ENCODE measurements around the gene ARMC8. TPM values are rescaled to one million over a fixed set of nuclear protein-coding genes. Genes with fewer than 3 reads are reported as not detected.

ARMC8 gene
- total RNA-seq, 6 experiments from 2014 or later: 15.5 to 24.6 (median 18.6) TPM

GRCh38 chr3:138323971-138324370 is 136.9 kb downstream of the ARMC8 start:
- intact Hi-C loops (cut with DNase I): no loop called here
- no peak for TF ChIP-seq CTCF (IDR thresholded peaks at IDR 0.05)
- H3K9me3 ChIP-seq: no peaks in the 10 kb centered on the region
- peaks cover 0 to 3% (median 0%) of the 10 kb centered on the region in 4 donors for H3K4me1 ChIP-seq
- no peak overlapping the region for H3K27ac ChIP-seq
- DNase-seq (no peak), ATAC-seq (no peak)
- WGBS (ENCODE audit: insufficient coverage, low coverage, low lambda C conversion rate, missing lambda C conversion rate): 68% methylated on average over 3 of the region's 4 CpGs
- no peak overlapping the region for H3K4me3 ChIP-seq
- H3K27me3 ChIP-seq: no peaks in the 10 kb centered on the region
- H3K36me3 ChIP-seq: no peaks in the 10 kb centered on the region

- H3K27me3 ChIP-seq: no peaks in the 10 kb centered on the region
- ATAC-seq: no peak
- intact Hi-C loops (cut with DNase I): no loop called here
These were observed 138.9 kb downstream of the ARMC8 start for GRCh38 chr3:138325990-138326389.

GRCh38 chr3:138326866-138327595 is 139.9 kb downstream of the ARMC8 start:
- no peaks in the 10 kb centered on the region for H3K9me3 ChIP-seq
- H3K27ac ChIP-seq: no peak overlapping the region
- intact Hi-C loops (cut with DNase I): no loop called here
- H3K27me3 ChIP-seq: no peaks in the 10 kb centered on the region
- no peaks in the 10 kb centered on the region for H3K36me3 ChIP-seq
- H3K4me3 ChIP-seq: no peak overlapping the region
- peaks cover 0 to 3% (median 0%) of the 10 kb centered on the region in 4 donors for H3K4me1 ChIP-seq
- no peak for ATAC-seq
- WGBS (ENCODE audit: insufficient coverage, low coverage, low lambda C conversion rate, missing lambda C conversion rate): 91% methylated on average over 9 of the region's 12 CpGs
- DNase-seq: no peak
- no peak for TF ChIP-seq POLR2A (IDR thresholded peaks at IDR 0.05)
- TF ChIP-seq CTCF (IDR thresholded peaks at IDR 0.05): no peak

More at GRCh38 chr3:138325990-138326389, 138.9 kb downstream of the ARMC8 start:
- peaks cover 0 to 3% (median 0%) of the 10 kb centered on the region in 4 donors for H3K4me1 ChIP-seq
- TF ChIP-seq CTCF (IDR thresholded peaks at IDR 0.05): no peak
- no peak for TF ChIP-seq POLR2A (IDR thresholded peaks at IDR 0.05)
- DNase-seq: no peak
- no peaks in the 10 kb centered on the region for H3K9me3 ChIP-seq
- H3K36me3 ChIP-seq: no peaks in the 10 kb centered on the region
- no peak overlapping the region for H3K27ac ChIP-seq
- no peak overlapping the region for H3K4me3 ChIP-seq

GRCh38 chr3:138327831-138328230 is 140.7 kb downstream of the ARMC8 start:
- WGBS (ENCODE audit: insufficient coverage, low coverage, low lambda C conversion rate, missing lambda C conversion rate): 81% methylated on average over 3 of the region's 4 CpGs
- Histone ChIP-seq H3K27me3 (no peaks in the 10 kb centered on the region), H3K4me1 (peaks cover 0 to 3% (median 0%) of the 10 kb centered on the region in 4 donors), H3K27ac (no peak overlapping the region), H3K4me3 (no peak overlapping the region), H3K9me3 (no peaks in the 10 kb centered on the region), H3K36me3 (no peaks in the 10 kb centered on the region)
- TF ChIP-seq POLR2A (IDR thresholded peaks at IDR 0.05): no peak
- TF ChIP-seq CTCF (IDR thresholded peaks at IDR 0.05): no peak
- no peak for ATAC-seq
- no peak for DNase-seq
- intact Hi-C loops (cut with DNase I): no loop called here
